Measurements from ENCODE around the gene NAB1. TPM values are rescaled to one million over a fixed set of nuclear protein-coding genes. Genes with fewer than 3 reads are reported as not detected.

The NAB1 gene
- total RNA-seq, 6 experiments from 2014 or later: 22.0 to 29.9 (median 23.8) TPM

DNA sequence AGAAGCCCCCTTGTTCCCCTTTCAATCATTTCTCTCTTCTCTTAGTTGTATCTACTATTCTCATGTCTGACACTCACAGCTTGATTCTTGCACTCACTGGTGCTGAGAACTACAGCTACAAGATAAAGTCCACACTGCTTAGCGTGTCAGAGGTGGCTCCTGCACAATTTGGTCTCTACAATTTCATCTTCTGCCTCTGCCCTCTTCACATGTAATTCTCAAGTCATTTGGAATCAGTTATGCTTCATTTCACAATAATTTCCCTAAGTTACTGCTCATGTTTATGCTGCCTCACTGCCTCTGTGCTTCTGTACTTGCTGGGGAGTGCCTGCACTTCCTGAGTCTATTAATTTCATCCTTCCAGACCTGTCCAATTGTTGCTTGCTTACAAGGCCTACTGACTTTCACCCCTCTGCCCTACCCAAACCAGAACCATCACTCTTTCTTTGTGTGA, 11.6 kb upstream of the NAB1 start:
- ATAC-seq (no peak), DNase-seq (no peak)
- TF ChIP-seq, protein P1, sequence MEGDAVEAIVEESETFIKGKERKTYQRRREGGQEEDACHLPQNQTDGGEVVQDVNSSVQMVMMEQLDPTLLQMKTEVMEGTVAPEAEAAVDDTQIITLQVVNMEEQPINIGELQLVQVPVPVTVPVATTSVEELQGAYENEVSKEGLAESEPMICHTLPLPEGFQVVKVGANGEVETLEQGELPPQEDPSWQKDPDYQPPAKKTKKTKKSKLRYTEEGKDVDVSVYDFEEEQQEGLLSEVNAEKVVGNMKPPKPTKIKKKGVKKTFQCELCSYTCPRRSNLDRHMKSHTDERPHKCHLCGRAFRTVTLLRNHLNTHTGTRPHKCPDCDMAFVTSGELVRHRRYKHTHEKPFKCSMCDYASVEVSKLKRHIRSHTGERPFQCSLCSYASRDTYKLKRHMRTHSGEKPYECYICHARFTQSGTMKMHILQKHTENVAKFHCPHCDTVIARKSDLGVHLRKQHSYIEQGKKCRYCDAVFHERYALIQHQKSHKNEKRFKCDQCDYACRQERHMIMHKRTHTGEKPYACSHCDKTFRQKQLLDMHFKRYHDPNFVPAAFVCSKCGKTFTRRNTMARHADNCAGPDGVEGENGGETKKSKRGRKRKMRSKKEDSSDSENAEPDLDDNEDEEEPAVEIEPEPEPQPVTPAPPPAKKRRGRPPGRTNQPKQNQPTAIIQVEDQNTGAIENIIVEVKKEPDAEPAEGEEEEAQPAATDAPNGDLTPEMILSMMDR (IDR thresholded peaks at IDR 0.05): no peak
- no peak for TF ChIP-seq POLR2A (IDR thresholded peaks at IDR 0.05)
- Histone ChIP-seq H3K9me3 (no peaks in the 10 kb centered on the region), H3K4me3 (no peak overlapping the region), H3K27ac (no peak overlapping the region), H3K36me3 (no peaks in the 10 kb centered on the region), H3K27me3 (no peaks in the 10 kb centered on the region), H3K4me1 (peaks cover 0 to 3% (median 0%) of the 10 kb centered on the region in 4 donors)
- WGBS (ENCODE audit: insufficient coverage, low coverage, low lambda C conversion rate, missing lambda C conversion rate): 54% methylated on average over 1 of the region's 1 CpG
- intact Hi-C loops (cut with DNase I): no loop called here

- intact Hi-C loops (cut with DNase I): no loop called here
- H3K27ac ChIP-seq: no peak overlapping the region
- no peak overlapping the region for H3K4me3 ChIP-seq
- H3K9me3 ChIP-seq: no peaks in the 10 kb centered on the region
- ATAC-seq: peak; percentile 97 to 98 (median 98)
- no peak for TF ChIP-seq POLR2A (IDR thresholded peaks at IDR 0.05)
- TF ChIP-seq, protein P1 (IDR thresholded peaks at IDR 0.05): no peak
- peaks cover 0 to 3% (median 0%) of the 10 kb centered on the region in 4 donors for H3K4me1 ChIP-seq
- 36% methylated on average over 8 of the region's 8 CpGs for WGBS (ENCODE audit: insufficient coverage, low coverage, low lambda C conversion rate, missing lambda C conversion rate)
- H3K27me3 ChIP-seq: no peaks in the 10 kb centered on the region
- H3K36me3 ChIP-seq: no peaks in the 10 kb centered on the region
- DNase-seq: peak; percentile 81 to 85 (median 82)
Observed at GRCh38 chr2:190637903-190638618, 10.8 kb upstream of the NAB1 start.

DNA sequence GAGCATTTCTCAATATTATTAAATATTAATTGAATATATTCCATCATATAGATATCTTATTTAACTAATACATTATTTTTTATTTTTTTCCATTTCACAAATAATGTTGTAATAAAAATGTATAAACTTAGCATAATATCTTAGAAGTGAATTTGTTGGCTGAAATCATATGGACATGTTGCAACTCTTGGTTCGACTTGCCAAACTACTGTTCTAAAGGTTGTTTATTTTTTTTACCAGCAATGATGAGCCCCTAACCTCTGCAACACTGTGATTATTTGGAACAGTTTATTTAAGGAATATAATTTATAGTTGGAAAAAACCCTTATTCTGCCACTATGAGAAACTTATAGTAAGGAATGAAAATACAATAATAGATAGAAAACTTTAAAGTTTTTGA, 8.8 kb upstream of the NAB1 start:
- TF ChIP-seq, protein P1 (IDR thresholded peaks at IDR 0.05): no peak
- no peak for TF ChIP-seq POLR2A (IDR thresholded peaks at IDR 0.05)
- WGBS (ENCODE audit: insufficient coverage, low coverage, low lambda C conversion rate, missing lambda C conversion rate): 16% methylated on average over 1 of the region's 1 CpG
- ATAC-seq: peak in 1 of 4 donors; percentile 53

GRCh38 chr2:190641469-190641868, 7.4 kb upstream of the NAB1 start:
- DNase-seq (no peak), ATAC-seq (no peak)
- intact Hi-C loops (cut with DNase I): no loop called here
- no peaks in the 10 kb centered on the region for H3K27me3 ChIP-seq
- WGBS (ENCODE audit: insufficient coverage, low coverage, low lambda C conversion rate, missing lambda C conversion rate): 87% methylated on average over 3 of the region's 3 CpGs
- no peaks in the 10 kb centered on the region for H3K9me3 ChIP-seq
- no peak for TF ChIP-seq POLR2A (IDR thresholded peaks at IDR 0.05)
- TF ChIP-seq, protein P1 (IDR thresholded peaks at IDR 0.05): no peak
- H3K4me1 ChIP-seq: peaks cover 0 to 3% (median 0%) of the 10 kb centered on the region in 4 donors
- H3K27ac ChIP-seq: no peak overlapping the region
- H3K4me3 ChIP-seq: no peak overlapping the region
- H3K36me3 ChIP-seq: no peaks in the 10 kb centered on the region

More for the DNA sequence above, 8.8 kb upstream of the NAB1 start:
- DNase-seq: no peak
- no peaks in the 10 kb centered on the region for H3K27me3 ChIP-seq
- no peaks in the 10 kb centered on the region for H3K9me3 ChIP-seq
- intact Hi-C loops (cut with DNase I): no loop called here
- no peaks in the 10 kb centered on the region for H3K36me3 ChIP-seq
- no peak overlapping the region for H3K27ac ChIP-seq
- H3K4me1 ChIP-seq: peaks cover 0 to 3% (median 0%) of the 10 kb centered on the region in 4 donors
- no peak overlapping the region for H3K4me3 ChIP-seq

Measured in right lobe of liver (tissue), 6 donors.